Tibial nerve (tissue), 4 donors: ENCODE results near the gene KRT73. TPM values are rescaled to one million over a fixed set of nuclear protein-coding genes. Genes with fewer than 3 reads are reported as not detected.

Experiments
- DNase-seq, 2 donors: peaks; one replicate each; pipeline ENCODE4 v3.0.0-alpha.2; 2019; ENCODE audit warnings: low spot score in 2 of 2
- H3K27ac ChIP-seq, 4 donors: fragments of 200-600 bp; sonication (generic) in 3 of 4; one replicate each; pipeline ENCODE4 v1.5.1; 2017 to 2019; ENCODE audit warnings: mild to moderate bottlenecking in 1 of 4
- H3K27me3 ChIP-seq, 2 donors: fragments of 200-600 bp; sonication (generic) in 1 of 2; one replicate each; pipeline versions ENCODE4 v1.5.1 to v1.6.0; 2017 to 2019
- H3K36me3 ChIP-seq, 3 donors: fragments of 200-600 bp; sonication (generic); one replicate each; pipeline ENCODE4 v1.5.1; 2018 to 2019
- H3K4me1 ChIP-seq, 4 donors: fragments of 200-600 bp; sonication (generic) in 3 of 4; one replicate each; pipeline ENCODE4 v1.5.1; 2017 to 2019
- H3K4me3 ChIP-seq, 4 donors: fragments of 200-600 bp; sonication (generic) in 3 of 4; one replicate each; pipeline ENCODE4 v1.5.1; 2017 to 2019; ENCODE audit warnings: mild to moderate bottlenecking in 1 of 4, moderate library complexity in 1 of 4
- H3K9me3 ChIP-seq, 4 donors: fragments of 200-600 bp; sonication (generic) in 3 of 4; one replicate each; pipeline ENCODE4 v1.5.1; 2017 to 2019
- EP300 ChIP-seq, 2 donors: sonication (generic); formaldehyde crosslinking; IDR thresholded peaks; one replicate each; pipeline ENCODE4 v1.6.1; 2017; ENCODE audit warnings: antibody characterized with exemption in 2 of 2, mild to moderate bottlenecking in 1 of 2
- POLR2A ChIP-seq, 2 donors: fragments of 450-650 bp; IDR thresholded peaks; one replicate each; pipeline ENCODE4 v1.6.1; 2017; ENCODE audit warnings: antibody characterized with exemption in 2 of 2, mild to moderate bottlenecking in 2 of 2, moderate library complexity in 2 of 2
- WGBS, 2 donors: methylation state at CpG; one replicate each; pipeline ENCODE4 v1.1.5; 2018; 5-methylcytosine and 5-hydroxymethylcytosine counted together
- total RNA-seq, 4 donors: library from RNA; depleted of rRNA; stranded (reverse); fragments of >200 nt; gene quantifications; one replicate each; pipeline ENCODE4 v1.1.0, GENCODE V29; 2016
- TF ChIP-seq, protein P1 (sequence below), 5 experiments: fragments of 200-600 bp in 3 of 5; fragments of 450-650 bp in 2 of 5; sonication (generic) in 3 of 5; IDR thresholded peaks; one replicate each; pipeline ENCODE4 v1.5.1; 2016 to 2019; ENCODE audit warnings: antibody characterized with exemption in 5 of 5, mild to moderate bottlenecking in 3 of 5, moderate library complexity in 2 of 5

Gene KRT73
- total RNA-seq, 4 donors from 2014 or later, result not detected

- 59 to 67% methylated on average over 7 of the region's 7 CpGs for WGBS, 2 donors
- TF ChIP-seq POLR2A (IDR thresholded peaks at IDR 0.05), result no peak
- no peak for TF ChIP-seq EP300 (IDR thresholded peaks at IDR 0.05)
- TF ChIP-seq, protein P1, sequence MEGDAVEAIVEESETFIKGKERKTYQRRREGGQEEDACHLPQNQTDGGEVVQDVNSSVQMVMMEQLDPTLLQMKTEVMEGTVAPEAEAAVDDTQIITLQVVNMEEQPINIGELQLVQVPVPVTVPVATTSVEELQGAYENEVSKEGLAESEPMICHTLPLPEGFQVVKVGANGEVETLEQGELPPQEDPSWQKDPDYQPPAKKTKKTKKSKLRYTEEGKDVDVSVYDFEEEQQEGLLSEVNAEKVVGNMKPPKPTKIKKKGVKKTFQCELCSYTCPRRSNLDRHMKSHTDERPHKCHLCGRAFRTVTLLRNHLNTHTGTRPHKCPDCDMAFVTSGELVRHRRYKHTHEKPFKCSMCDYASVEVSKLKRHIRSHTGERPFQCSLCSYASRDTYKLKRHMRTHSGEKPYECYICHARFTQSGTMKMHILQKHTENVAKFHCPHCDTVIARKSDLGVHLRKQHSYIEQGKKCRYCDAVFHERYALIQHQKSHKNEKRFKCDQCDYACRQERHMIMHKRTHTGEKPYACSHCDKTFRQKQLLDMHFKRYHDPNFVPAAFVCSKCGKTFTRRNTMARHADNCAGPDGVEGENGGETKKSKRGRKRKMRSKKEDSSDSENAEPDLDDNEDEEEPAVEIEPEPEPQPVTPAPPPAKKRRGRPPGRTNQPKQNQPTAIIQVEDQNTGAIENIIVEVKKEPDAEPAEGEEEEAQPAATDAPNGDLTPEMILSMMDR (IDR thresholded peaks at IDR 0.05), result no peak
- DNase-seq, result no peak
These were observed 11.7 kb upstream of the KRT73 start for GRCh38 chr12:52630008-52630500.

GRCh38 chr12:52629281-52630007 is 11.1 kb upstream of the KRT73 start:
- H3K36me3 ChIP-seq, result no peaks in the 10 kb centered on the region
- no peaks in the 10 kb centered on the region for H3K4me1 ChIP-seq
- DNase-seq, result no peak
- 79 to 80% methylated on average over 10 to 12 of the region's 12 CpGs for WGBS, 2 donors
- no peak for TF ChIP-seq POLR2A (IDR thresholded peaks at IDR 0.05)
- TF ChIP-seq, protein P1 (IDR thresholded peaks at IDR 0.05), result no peak
- TF ChIP-seq EP300 (IDR thresholded peaks at IDR 0.05), result no peak
- no peaks in the 10 kb centered on the region for H3K9me3 ChIP-seq
- no peaks in the 10 kb centered on the region for H3K27me3 ChIP-seq
- no peak overlapping the region for H3K4me3 ChIP-seq
- no peak overlapping the region for H3K27ac ChIP-seq

More at GRCh38 chr12:52630008-52630500, 11.7 kb upstream of the KRT73 start:
- Histone ChIP-seq H3K27ac (no peak overlapping the region), H3K9me3 (no peaks in the 10 kb centered on the region), H3K4me1 (no peaks in the 10 kb centered on the region), H3K36me3 (no peaks in the 10 kb centered on the region), H3K4me3 (no peak overlapping the region), H3K27me3 (no peaks in the 10 kb centered on the region)

DNA sequence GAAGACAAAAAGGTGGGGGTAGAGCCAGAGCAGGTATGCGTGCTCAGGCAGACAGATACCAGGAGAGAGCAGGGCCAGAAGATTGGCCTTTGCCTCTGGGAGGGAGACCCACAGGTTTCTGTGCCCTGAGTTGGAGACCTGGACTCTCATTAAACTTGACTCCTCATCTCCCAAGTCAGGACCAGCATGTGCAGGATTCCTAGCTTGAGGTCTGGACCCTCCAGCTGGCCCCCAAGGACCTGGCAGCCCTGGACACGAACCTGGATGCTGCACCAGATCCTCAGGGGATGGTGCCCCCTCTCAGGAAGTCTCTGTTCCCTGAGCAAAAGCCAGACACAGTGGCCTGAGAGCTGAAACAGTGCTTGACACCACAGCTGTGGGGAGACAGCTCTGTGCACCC is 10.5 kb upstream of the KRT73 start:
- Histone ChIP-seq H3K9me3 (no peaks in the 10 kb centered on the region), H3K27ac (no peak overlapping the region), H3K27me3 (no peaks in the 10 kb centered on the region), H3K4me3 (no peak overlapping the region), H3K36me3 (no peaks in the 10 kb centered on the region), H3K4me1 (no peaks in the 10 kb centered on the region)
- no peak for TF ChIP-seq POLR2A (IDR thresholded peaks at IDR 0.05)
- TF ChIP-seq EP300 (IDR thresholded peaks at IDR 0.05), result no peak
- TF ChIP-seq, protein P1 (IDR thresholded peaks at IDR 0.05), result no peak
- WGBS, 2 donors, result 91 to 96% methylated on average over 2 of the region's 2 CpGs
- DNase-seq, result no peak

DNA sequence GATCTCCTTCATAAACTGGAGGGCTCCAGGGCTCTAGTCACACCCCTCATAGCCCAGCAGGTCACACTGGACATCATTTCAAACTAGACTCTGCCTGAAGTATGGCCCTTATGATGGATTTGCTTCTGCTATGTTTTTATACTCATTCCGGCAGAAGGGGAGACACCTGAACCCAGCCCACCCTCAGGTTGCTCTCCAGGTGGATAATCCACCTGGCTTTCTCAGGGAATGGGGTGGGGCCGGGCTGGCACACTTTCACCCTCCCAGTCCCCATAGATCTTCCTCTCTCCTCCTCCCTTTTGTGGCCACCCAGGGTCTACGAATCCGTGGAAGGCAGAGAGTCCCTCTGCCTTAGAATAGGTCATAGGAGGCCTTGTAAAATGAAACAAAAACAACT is 9.8 kb upstream of the KRT73 start:
- no peaks in the 10 kb centered on the region for H3K4me1 ChIP-seq
- no peak for DNase-seq
- WGBS, 2 donors, result 73 to 82% methylated on average over 4 of the region's 4 CpGs
- no peak overlapping the region for H3K27ac ChIP-seq
- no peak overlapping the region for H3K4me3 ChIP-seq
- TF ChIP-seq, protein P1 (IDR thresholded peaks at IDR 0.05), result no peak
- TF ChIP-seq EP300 (IDR thresholded peaks at IDR 0.05), result no peak
- TF ChIP-seq POLR2A (IDR thresholded peaks at IDR 0.05), result no peak
- H3K9me3 ChIP-seq, result no peaks in the 10 kb centered on the region
- H3K27me3 ChIP-seq, result no peaks in the 10 kb centered on the region
- H3K36me3 ChIP-seq, result no peaks in the 10 kb centered on the region

DNA sequence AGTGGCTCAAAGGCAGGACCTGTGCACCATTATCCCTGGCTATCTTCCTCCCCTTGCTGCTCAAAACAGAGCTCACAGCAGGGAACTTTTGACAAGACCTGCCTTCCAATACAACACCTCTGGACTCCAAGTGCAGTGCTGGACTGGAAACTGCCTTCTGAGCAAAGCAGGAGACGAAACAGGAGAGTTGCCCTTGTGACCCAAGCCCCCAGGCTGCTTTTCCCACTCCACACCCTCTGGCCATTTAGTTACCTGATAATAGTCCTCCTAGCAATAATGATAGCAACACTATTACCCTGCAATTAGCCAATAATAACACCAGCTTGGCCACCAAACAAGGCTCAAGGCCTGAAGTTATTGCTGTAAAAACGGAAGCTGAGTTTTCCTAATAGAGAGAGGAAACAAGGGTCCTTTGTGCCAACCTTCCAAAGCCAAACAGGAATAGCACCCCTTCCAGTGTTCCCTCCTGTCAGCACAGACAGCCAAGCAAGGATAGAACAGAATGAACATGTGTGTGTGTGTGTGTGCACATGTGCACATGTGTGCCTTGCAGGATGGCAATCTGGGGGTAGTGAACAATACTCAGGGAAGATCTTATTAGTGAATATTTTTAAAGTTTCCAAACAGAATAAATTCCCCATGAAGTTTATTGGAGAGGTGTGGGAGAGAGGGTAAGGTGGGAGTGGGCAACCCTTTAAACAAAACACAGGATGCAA is 9.2 kb upstream of the KRT73 start:
- Histone ChIP-seq H3K9me3 (no peaks in the 10 kb centered on the region), H3K27me3 (no peaks in the 10 kb centered on the region), H3K4me3 (no peak overlapping the region), H3K27ac (no peak overlapping the region), H3K4me1 (no peaks in the 10 kb centered on the region), H3K36me3 (no peaks in the 10 kb centered on the region)
- WGBS, 2 donors, result 31 to 47% methylated on average over 2 of the region's 2 CpGs
- TF ChIP-seq POLR2A (IDR thresholded peaks at IDR 0.05) (no peak), EP300 (IDR thresholded peaks at IDR 0.05) (no peak)
- TF ChIP-seq, protein P1 (IDR thresholded peaks at IDR 0.05), result no peak
- no peak for DNase-seq
